NCI-H2196 (cell line): Measurements from ENCODE around the gene SPEF1.

Experiments used
- DNase-seq: peaks from one replicate; lab custom pipeline; 2025; ENCODE audit not compliant: unreplicated experiment; lab: John Stamatoyannopoulos, UW

The SPEF1 gene

DNA sequence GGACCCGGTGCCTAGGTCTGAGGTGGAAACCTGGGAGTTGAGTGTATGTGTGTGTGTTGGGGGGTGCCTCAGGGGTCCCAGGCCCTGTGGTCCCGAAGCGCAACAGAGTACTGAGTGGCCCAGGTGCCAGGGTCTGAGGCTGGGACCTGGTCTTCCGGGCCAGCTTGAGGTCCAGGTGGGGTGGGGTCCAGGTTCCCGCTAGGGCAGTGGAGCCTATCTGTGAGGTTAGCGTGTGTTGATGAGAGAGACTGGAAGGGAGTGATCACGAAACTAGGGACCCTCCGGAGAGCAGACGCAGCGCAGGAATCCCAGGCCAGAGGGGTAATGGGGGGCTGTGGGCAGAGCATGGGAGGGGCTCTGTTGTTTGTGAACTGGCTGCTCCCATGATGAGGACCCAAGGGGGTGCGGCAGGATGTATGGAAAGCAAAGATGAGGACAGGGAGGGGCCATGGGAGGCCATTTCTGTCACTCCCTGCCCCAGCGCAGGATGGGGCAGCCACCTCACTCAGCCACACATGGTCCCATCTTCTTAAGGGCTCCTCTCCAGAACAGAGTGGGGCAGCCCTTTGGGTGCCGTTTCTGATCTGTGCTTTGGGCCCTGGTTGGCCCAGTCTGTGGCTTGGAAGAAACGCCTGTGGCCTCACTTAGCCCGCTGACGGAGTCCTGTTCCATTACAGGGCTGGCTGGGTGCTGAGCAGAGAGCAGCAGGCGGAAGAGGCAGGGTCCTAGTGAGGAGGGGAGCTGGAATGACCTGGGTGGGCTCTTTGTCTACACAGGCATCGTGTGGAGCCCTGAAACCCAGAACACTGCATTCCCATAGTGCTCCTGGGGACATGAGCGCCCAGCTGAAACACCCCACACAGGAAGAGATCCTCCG, 47.9 kb downstream of the SPEF1 start:
- DNase-seq, result no peak

- DNase-seq, result no peak
These were observed 48.7 kb downstream of the SPEF1 start, which contains the start of gene HSPA12B for GRCh38 chr20:3732327-3733118. Gene HSPA12B, plus strand, starts transcription at chr20:3732685. Its CDS starts 5,990 bp downstream, at chr20:3738675.

- DNase-seq, result no peak
These were observed 49.3 kb downstream of the SPEF1 start for GRCh38 chr20:3731944-3732326.

DNA sequence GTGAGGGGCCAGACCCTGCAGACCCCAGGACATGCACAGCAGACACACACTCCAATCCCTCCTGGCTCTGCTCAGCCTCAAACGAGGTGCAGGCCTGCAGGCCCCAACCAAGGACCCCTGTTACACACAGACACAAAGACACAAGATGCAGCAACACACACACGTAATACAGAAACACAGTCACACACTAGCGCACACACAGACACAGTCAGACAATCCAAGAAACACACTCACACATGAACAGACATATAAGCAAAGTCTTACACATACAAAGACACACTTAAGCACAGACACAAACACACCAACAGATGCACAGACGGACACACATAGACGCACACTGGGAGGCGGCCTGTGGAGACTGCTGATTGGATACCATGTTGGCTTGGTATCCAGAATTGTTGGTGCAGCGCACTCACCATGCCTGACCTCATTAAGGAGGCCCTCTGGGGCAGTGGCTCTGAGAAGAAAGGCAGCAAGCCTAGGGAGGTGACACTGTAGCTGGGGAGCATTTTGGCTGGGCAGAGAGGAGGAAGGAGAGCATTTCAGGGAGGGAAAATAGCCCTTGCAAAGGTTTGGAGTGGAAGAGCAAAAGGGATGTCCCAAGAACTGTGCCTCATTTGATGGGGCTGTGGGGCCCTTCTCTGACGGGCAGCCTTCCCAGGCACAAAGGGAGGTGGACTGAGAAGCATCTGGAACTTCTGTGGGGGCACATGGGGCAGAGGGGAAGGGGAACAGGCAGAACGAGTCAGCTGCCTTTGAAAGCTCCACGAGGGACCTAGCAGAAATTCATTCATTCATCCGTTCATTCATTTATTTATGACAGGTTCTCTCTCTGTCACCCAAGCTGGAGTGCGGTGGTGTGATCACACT, 50.2 kb downstream of the SPEF1 start:
- no peak for DNase-seq

DNA sequence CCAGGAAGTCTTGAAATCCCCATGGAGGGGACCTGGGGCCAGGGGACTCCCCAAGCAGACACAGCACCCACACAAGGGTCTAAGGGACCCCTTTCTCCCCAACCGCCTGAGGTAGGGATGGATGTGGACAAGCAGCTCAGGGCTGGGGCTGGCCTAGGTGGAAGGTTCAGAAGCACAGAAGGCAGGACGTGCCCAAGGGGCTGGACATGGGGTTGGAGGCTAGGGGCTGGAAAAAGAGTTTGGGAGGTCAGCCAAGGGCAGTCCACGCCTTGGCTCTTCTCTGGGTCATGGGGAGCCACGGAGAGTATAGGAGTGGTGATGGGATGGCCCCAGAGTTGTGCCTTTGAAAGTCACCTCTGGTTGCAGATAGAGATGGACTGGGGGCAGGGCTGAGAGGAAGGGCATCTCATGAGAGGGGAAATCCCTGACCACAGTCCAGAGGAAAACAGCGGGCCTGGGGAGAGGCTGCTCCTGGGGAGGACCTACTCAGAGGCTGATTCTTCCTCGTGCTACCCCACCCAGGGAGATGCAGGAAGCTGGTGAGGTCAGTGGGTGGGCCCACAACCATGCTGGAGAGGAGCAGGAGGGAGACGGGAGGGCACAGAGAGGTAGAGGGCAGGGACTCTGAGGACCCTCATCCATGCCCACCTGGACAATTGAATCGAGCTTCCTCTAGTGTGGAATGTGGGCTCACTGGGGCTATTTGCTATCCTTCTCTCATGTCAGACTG, 51.3 kb downstream of the SPEF1 start:
- DNase-seq, result no peak

- DNase-seq, result no peak
These were observed 51.9 kb downstream of the SPEF1 start for GRCh38 chr20:3729378-3729777.

GRCh38 chr20:3728876-3729275, 52.4 kb downstream of the SPEF1 start:
- no peak for DNase-seq

DNA sequence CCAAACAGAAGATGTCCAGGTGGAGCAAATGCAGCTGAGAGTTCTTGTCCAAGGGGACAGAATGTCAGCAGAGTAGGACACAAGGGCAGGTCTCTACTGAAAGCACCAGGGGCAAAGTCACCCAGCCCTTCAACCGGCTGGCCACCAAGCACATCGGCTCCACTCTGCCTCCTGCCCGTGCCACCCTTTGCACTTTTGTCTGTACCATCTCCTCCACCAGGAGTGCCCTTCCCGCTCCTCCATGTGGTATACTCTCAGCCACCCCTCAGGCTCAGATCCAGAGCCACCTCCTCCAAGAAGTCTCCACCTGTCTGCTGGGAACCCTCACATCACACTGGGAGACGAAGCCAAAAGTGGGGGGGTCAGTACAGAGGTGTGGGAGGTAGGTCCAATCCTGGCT, 52.9 kb downstream of the SPEF1 start:
- DNase-seq, result no peak
